ENCODE measurements around the gene CAMK2N2.

Gene CAMK2N2

GRCh38 chr3:184261270-184261853, at the start of gene CAMK2N2:
CAMK2N2 (minus strand) TSS chr3:184261553; CDS start chr3:184261285, 268 bp downstream.
- peak; percentile 91 for DNase-seq

- DNase-seq, result no peak
Observed at GRCh38 chr3:184308744-184309143, 47.4 kb upstream of the CAMK2N2 start.

- DNase-seq, result no peak
Observed at GRCh38 chr3:184307915-184308314, 46.6 kb upstream of the CAMK2N2 start.

GRCh38 chr3:184306341-184306972, 45.1 kb upstream of the CAMK2N2 start:
- no peak for DNase-seq

- DNase-seq, result no peak
Observed at GRCh38 chr3:184305577-184305976, 44.2 kb upstream of the CAMK2N2 start.

- no peak for DNase-seq
Observed at GRCh38 chr3:184300378-184300720, 39.0 kb upstream of the CAMK2N2 start.

- no peak for DNase-seq
Observed at GRCh38 chr3:184299488-184300377, 38.4 kb upstream of the CAMK2N2 start.

- DNase-seq, result peak; percentile 95
Observed at GRCh38 chr3:184298759-184299487, 37.6 kb upstream of the CAMK2N2 start, which contains the start of gene PSMD2. PSMD2 (plus strand) TSS chr3:184299241; CDS start chr3:184299267, 26 bp downstream.

- no peak for DNase-seq
Observed at GRCh38 chr3:184296616-184297015, 35.3 kb upstream of the CAMK2N2 start.

- DNase-seq, result no peak
Observed at GRCh38 chr3:184295771-184296170, 34.4 kb upstream of the CAMK2N2 start.

- DNase-seq, result no peak
Observed at GRCh38 chr3:184291738-184292445, 30.5 kb upstream of the CAMK2N2 start.

- no peak for DNase-seq
Observed at GRCh38 chr3:184291044-184291737, 29.8 kb upstream of the CAMK2N2 start.

- DNase-seq, result no peak
Observed at GRCh38 chr3:184290331-184290730, 29.0 kb upstream of the CAMK2N2 start.

- peak; percentile 25 for DNase-seq
Observed at GRCh38 chr3:184289426-184289938, 28.1 kb upstream of the CAMK2N2 start.

- DNase-seq, result peak; percentile 78
Observed at GRCh38 chr3:184284696-184285095, 23.3 kb upstream of the CAMK2N2 start.

GRCh38 chr3:184283681-184284080, 22.3 kb upstream of the CAMK2N2 start:
- no peak for DNase-seq

- DNase-seq, result no peak
Observed at GRCh38 chr3:184282941-184283340, 21.6 kb upstream of the CAMK2N2 start.

- no peak for DNase-seq
Observed at GRCh38 chr3:184277366-184277765, 16.0 kb upstream of the CAMK2N2 start.

- no peak for DNase-seq
Observed at GRCh38 chr3:184275961-184276910, 14.9 kb upstream of the CAMK2N2 start, which contains the start of gene ECE2. ECE2 (plus strand) TSS chr3:184276022; CDS start chr3:184276154, 132 bp downstream.

GRCh38 chr3:184275381-184275701, 14.0 kb upstream of the CAMK2N2 start:
- no peak for DNase-seq

All from NCI-H510A (cell line).